K562 (cell line): ENCODE results near the gene CRYBG2. TPM values are rescaled to one million over a fixed set of nuclear protein-coding genes. Genes with fewer than 3 reads are reported as not detected.

Experiments
- BHLHE40 ChIP-seq: IDR thresholded peaks from 2 replicates; pipeline ENCODE4 v1.6.1; 2011; ENCODE audit warnings: low read length, improper control_type of control experiment
- CBFA2T2 ChIP-seq: fragments of 450-650 bp; conservative IDR thresholded peaks from 2 replicates; pipeline ENCODE4 v1.6.1; 2017; ENCODE audit warnings: mild to moderate bottlenecking
- CBFB ChIP-seq: sonication (generic); formaldehyde crosslinking; IDR thresholded peaks from 2 replicates; pipeline ENCODE4 v1.4.0; 2020; ENCODE audit warnings: mild to moderate bottlenecking, missing genetic modification reagents
- DMBX1 ChIP-seq: fragments of 250-450 bp; sonication (Bioruptor Pico); IDR thresholded peaks from 2 replicates; pipeline ENCODE4 v1.8.0; 2022; ENCODE audit warnings: inconsistent platforms, mild to moderate bottlenecking, moderate library complexity, borderline replicate concordance
- E2F6 ChIP-seq, 2 experiments: IDR thresholded peaks; 2 replicates each; pipeline ENCODE4 v1.6.1; 2011; ENCODE audit warnings: borderline replicate concordance in 1 of 2, control low read depth in 1 of 2, low read depth in 1 of 2, low read length in 1 of 2, mild to moderate bottlenecking in 1 of 2, mixed read lengths in 1 of 2, moderate library complexity in 1 of 2; ENCODE audit not compliant: insufficient read depth in 1 of 2, insufficient read length in 1 of 2, poor library complexity in 1 of 2, severe bottlenecking in 1 of 2; ENCODE audit errors: extremely low read depth in 1 of 2
- GABPB1 ChIP-seq: sonication (generic); formaldehyde crosslinking; IDR thresholded peaks from 2 replicates; pipeline ENCODE4 v1.8.0; 2022; ENCODE audit warnings: mild to moderate bottlenecking, missing genetic modification reagents
- HSF4 ChIP-seq: fragments of 250-450 bp; sonication (Bioruptor Pico); IDR thresholded peaks from 2 replicates; pipeline ENCODE4 v2.1.2; 2022; ENCODE audit warnings: mild to moderate bottlenecking, moderate library complexity, borderline replicate concordance
- KDM5B ChIP-seq: fragments of 200-600 bp; sonication (generic); IDR thresholded peaks from 2 replicates; pipeline ENCODE4 v1.6.1; 2012; ENCODE audit warnings: low read depth, mild to moderate bottlenecking, moderate library complexity, low read length, control low read depth, inconsistent platforms; ENCODE audit not compliant: insufficient replicate concordance
- NCOA4 ChIP-seq: fragments of 450-650 bp; IDR thresholded peaks from 2 replicates; pipeline ENCODE4 v1.6.1; 2018; ENCODE audit warnings: mild to moderate bottlenecking; ENCODE audit not compliant: partially characterized antibody
- PREB ChIP-seq: sonication (generic); formaldehyde crosslinking; IDR thresholded peaks from 2 replicates; pipeline ENCODE4 v1.8.1; 2023; ENCODE audit warnings: mild to moderate bottlenecking, missing genetic modification reagents
- TAF1 ChIP-seq: IDR thresholded peaks from 2 replicates; pipeline ENCODE4 v1.6.1; 2011; ENCODE audit warnings: mild to moderate bottlenecking, low read length, moderate library complexity; ENCODE audit not compliant: insufficient read depth, control insufficient read depth, severe bottlenecking; ENCODE audit errors: extremely low read depth
- TAL1 ChIP-seq: fragments of 450-650 bp; IDR thresholded peaks from 2 replicates; pipeline ENCODE4 v1.6.1; 2016; ENCODE audit warnings: mild to moderate bottlenecking
- TFAP4 ChIP-seq: sonication (generic); formaldehyde crosslinking; IDR thresholded peaks from 2 replicates; pipeline ENCODE4 v1.8.0; 2022; ENCODE audit warnings: missing genetic modification reagents, mild to moderate bottlenecking, moderate library complexity, borderline replicate concordance
- TSHZ1 ChIP-seq: fragments of 250-450 bp; sonication (Bioruptor Pico); IDR thresholded peaks from 2 replicates; pipeline ENCODE4 v1.4.0; 2020; ENCODE audit warnings: mild to moderate bottlenecking, moderate library complexity
- ZBTB12 ChIP-seq: fragments of 250-450 bp; sonication (Bioruptor Pico); IDR thresholded peaks from 2 replicates; pipeline ENCODE4 v1.4.0; 2020
- ZNF408 ChIP-seq: fragments of 250-450 bp; sonication (Bioruptor Pico); IDR thresholded peaks from 2 replicates; pipeline ENCODE4 v1.4.0; 2020; ENCODE audit warnings: low read depth, mild to moderate bottlenecking, moderate library complexity
- polyA plus RNA-seq, 8 experiments: library from polyadenylated mRNA; depleted of rRNA in 4 of 8; stranded (reverse) in 5 of 8; unstranded in 3 of 8; fragments of >200 nt; fragmentation: Nextera tagmentation in 2 of 8; fragmentation: Illumina TruSeq in 1 of 8; extraction: Ambion mirVana in 2 of 8; extraction: Trizol in 1 of 8; gene quantifications; 2 replicates each; pipeline versions ENCODE4 v1.2.1 to v1.2.3, GENCODE V29; 2011 to 2014; ENCODE audit warnings: inconsistent platforms in 1 of 8, missing spikeins in 1 of 8
- total RNA-seq, 7 experiments: library from RNA; depleted of rRNA in 6 of 7; stranded (reverse); fragments of >200 nt in 6 of 7; fragmentation: Illumina TruSeq in 2 of 7; extraction: Trizol in 2 of 7; gene quantifications; 2 replicates each; pipeline versions ENCODE4 v1.2.1 to v1.2.3, GENCODE V29; 2011 to 2021; ENCODE audit warnings: low replicate concordance in 1 of 7

The CRYBG2 gene
- total and polyA plus RNA-seq, 9 of the 15 experiments (the other 6 are each of a cell fraction or from before 2014, with no cell fraction given) = 0.39 to 8.5 (median 3.7) TPM

GRCh38 chr1:26275580-26276431 lies 78.1 kb downstream of the CRYBG2 start (continued):
- no peak for TF ChIP-seq TSHZ1 (CRISPR knock-in tag)
- TF ChIP-seq CBFA2T2 = 0 out of 2 replicates have a peak, but pooled peaks have one; percentile 36
- TF ChIP-seq TAL1 = no peak
- no peak for TF ChIP-seq TAF1
- peak; percentile 7; the same call in 1 of the 2 replicates for TF ChIP-seq GABPB1
- TF ChIP-seq PREB (CRISPR knock-in tag) = no peak
- no peak for TF ChIP-seq CBFB
- TF ChIP-seq TFAP4 (CRISPR knock-in tag) = no peak; the same call in 1 of the 2 replicates
- TF ChIP-seq E2F6 (IDR thresholded peaks at IDR 0.05; ENCODE audit: borderline replicate concordance in 1 of 2, extremely low read depth in 1 of 2, insufficient read depth in 1 of 2, insufficient read length in 1 of 2, low read depth in 1 of 2, low read length in 1 of 2, poor library complexity in 1 of 2, severe bottlenecking in 1 of 2) = peak in 1 of 2 experiments; percentile 45
- no peak for TF ChIP-seq DMBX1
- peak; percentile 9; the same call in 1 of the 2 replicates for TF ChIP-seq ZBTB12
- no peak for TF ChIP-seq BHLHE40
- peak; percentile 28; the same call in 1 of the 2 replicates for TF ChIP-seq HSF4 (CRISPR knock-in tag)
- no peak for TF ChIP-seq ZNF408 (CRISPR knock-in tag)
- no peak for TF ChIP-seq KDM5B
- TF ChIP-seq NCOA4 = no peak
